GM23248 (cell line): ENCODE data around the gene LUZP4. TPM values are rescaled to one million over a fixed set of nuclear protein-coding genes. Genes with fewer than 3 reads are reported as not detected.

ENCODE experiments used
- DNase-seq: peaks from one replicate; pipeline ENCODE4 v3.0.0-alpha.2; 2015
- H2AFZ ChIP-seq: fragments of 200-600 bp; sonication (generic); 2 replicates; pipeline ENCODE4 v1.6.1; 2016; ENCODE audit warnings: antibody characterized with exemption
- H3F3A ChIP-seq: fragments of 200-600 bp; sonication (generic); 2 replicates; pipeline ENCODE4 v1.6.1; 2016; ENCODE audit warnings: mild to moderate bottlenecking, antibody characterized with exemption, mixed run types; ENCODE audit not compliant: insufficient read depth
- H3K27ac ChIP-seq: fragments of 200-600 bp; sonication (generic); 2 replicates; pipeline ENCODE4 v1.5.1; 2016; ENCODE audit warnings: mild to moderate bottlenecking
- H3K27me3 ChIP-seq: fragments of 200-600 bp; sonication (generic); replicated peaks from 2 replicates; pipeline ENCODE4 v1.6.1; 2016; ENCODE audit warnings: mild to moderate bottlenecking; ENCODE audit not compliant: insufficient read depth
- H3K36me3 ChIP-seq: fragments of 200-600 bp; sonication (generic); 2 replicates; pipeline ENCODE4 v1.6.1; 2016; ENCODE audit warnings: low read depth, mild to moderate bottlenecking
- H3K4me1 ChIP-seq: fragments of 200-600 bp; sonication (generic); 2 replicates; pipeline ENCODE4 v1.6.1; 2016; ENCODE audit warnings: mild to moderate bottlenecking; ENCODE audit not compliant: insufficient read depth
- H3K4me2 ChIP-seq: fragments of 200-600 bp; sonication (generic); one replicate; pipeline ENCODE4 v1.6.1; 2016; ENCODE audit warnings: mild to moderate bottlenecking; ENCODE audit not compliant: unreplicated experiment
- H3K4me3 ChIP-seq: fragments of 200-600 bp; sonication (generic); 2 replicates; pipeline ENCODE4 v1.5.1; 2016; ENCODE audit warnings: mild to moderate bottlenecking
- H3K79me2 ChIP-seq: fragments of 200-600 bp; sonication (generic); 2 replicates; pipeline ENCODE4 v1.6.1; 2016; ENCODE audit warnings: mild to moderate bottlenecking; ENCODE audit not compliant: insufficient read depth
- H3K9ac ChIP-seq: fragments of 200-600 bp; sonication (generic); 2 replicates; pipeline ENCODE4 v1.6.1; 2016; ENCODE audit warnings: mild to moderate bottlenecking
- H3K9me2 ChIP-seq: fragments of 200-600 bp; sonication (generic); 2 replicates; pipeline ENCODE4 v1.6.1; 2016; ENCODE audit warnings: mixed run types, mild to moderate bottlenecking, moderate library complexity; ENCODE audit not compliant: insufficient read depth
- H3K9me3 ChIP-seq: fragments of 200-600 bp; sonication (generic); one replicate; pipeline ENCODE4 v1.6.1; 2017; ENCODE audit warnings: low read depth
- H4K20me1 ChIP-seq: fragments of 200-600 bp; sonication (generic); 2 replicates; pipeline ENCODE4 v1.6.0; 2016; ENCODE audit not compliant: insufficient read depth
- EZH2 ChIP-seq: fragments of 200-600 bp; sonication (generic); IDR thresholded peaks from 2 replicates; pipeline ENCODE4 v1.6.1; 2018; ENCODE audit warnings: antibody characterized with exemption, mild to moderate bottlenecking; ENCODE audit not compliant: insufficient read depth, poor library complexity, severe bottlenecking
- EZH2phosphoT487 ChIP-seq: fragments of 200-600 bp; sonication (generic); IDR thresholded peaks from 2 replicates; pipeline ENCODE4 v1.6.1; 2018; ENCODE audit warnings: antibody characterized with exemption, moderate library complexity, mild to moderate bottlenecking, low read depth; ENCODE audit not compliant: insufficient read depth
- WGBS, 2 experiments: methylation state at CpG; one replicate each; pipeline ENCODE4 v1.1.6; 2015 to 2017; ENCODE audit warnings: low lambda C conversion rate in 2 of 2, low coverage in 1 of 2; ENCODE audit errors: missing lambda C conversion rate in 2 of 2; 5-methylcytosine and 5-hydroxymethylcytosine counted together
- in situ Hi-C: fragments of 300-500 bp; cut with MboI; formaldehyde crosslinking; loops from 2 replicates; pipeline ENCODE4 v1.15.0; 2020
- polyA plus RNA-seq: library from polyadenylated mRNA; unstranded; fragments of >200 nt; fragmentation: Nextera tagmentation; extraction: Ambion mirVana; gene quantifications from 2 replicates; pipeline ENCODE4 v1.2.1, GENCODE V29; 2016
- total RNA-seq: library from RNA; depleted of rRNA; stranded (reverse); fragments of >200 nt; shearing (Covaris generic); gene quantifications from 2 replicates; pipeline ENCODE4 v1.2.3, GENCODE V29; 2014

The LUZP4 gene
- total and polyA plus RNA-seq, 2 experiments from 2014 or later, result not detected

DNA sequence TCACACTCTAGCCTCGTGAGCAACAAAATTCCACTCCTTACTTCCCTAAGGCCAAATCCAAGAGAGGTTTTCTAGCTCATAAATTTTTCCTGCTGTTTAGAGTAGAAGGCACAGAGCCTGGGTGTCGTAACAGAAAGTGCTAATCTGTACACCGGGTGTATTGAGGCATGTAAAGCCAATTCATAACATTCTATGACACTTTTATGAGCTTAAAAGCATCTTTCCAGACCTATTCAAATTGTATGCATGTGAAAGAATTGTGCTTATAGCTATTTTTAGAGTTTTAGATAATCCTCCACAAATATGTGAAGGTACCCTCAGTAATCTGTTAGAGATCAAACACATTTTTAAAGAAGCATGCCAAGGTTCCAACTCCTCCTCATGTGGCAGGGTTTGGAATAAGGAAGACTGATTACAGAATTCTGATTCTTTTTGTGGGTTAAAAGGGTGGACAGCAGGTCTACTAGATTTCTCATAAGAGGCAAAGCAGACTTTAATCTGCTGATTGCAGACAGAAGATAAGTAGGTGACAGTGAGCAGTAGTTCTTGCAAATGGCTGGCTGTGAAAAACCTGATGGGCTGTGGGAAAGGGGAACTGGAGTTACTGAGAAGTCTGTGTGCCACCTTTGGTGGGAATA, 30.2 kb upstream of the LUZP4 start:
- Histone ChIP-seq H3K27ac (no peak overlapping the region), H3K4me3 (no peak overlapping the region), H3F3A (no peaks in the 10 kb centered on the region), H3K27me3 (no peaks in the 10 kb centered on the region), H4K20me1 (no peaks in the 10 kb centered on the region), H3K9me2 (no peaks in the 10 kb centered on the region), H3K9me3 (no peaks in the 10 kb centered on the region), H3K9ac (no peak overlapping the region), H3K79me2 (no peaks in the 10 kb centered on the region), H3K4me1 (no peaks in the 10 kb centered on the region), H2AFZ (no peak overlapping the region), H3K4me2 (no peak overlapping the region), H3K36me3 (no peaks in the 10 kb centered on the region)
- in situ Hi-C loops, result no loop called here
- WGBS, 2 experiments, result 25 to 31% methylated on average over 3 of the region's 3 CpGs
- TF ChIP-seq EZH2 (no peak), EZH2phosphoT487 (no peak)
- DNase-seq, result peak; percentile 2

DNA sequence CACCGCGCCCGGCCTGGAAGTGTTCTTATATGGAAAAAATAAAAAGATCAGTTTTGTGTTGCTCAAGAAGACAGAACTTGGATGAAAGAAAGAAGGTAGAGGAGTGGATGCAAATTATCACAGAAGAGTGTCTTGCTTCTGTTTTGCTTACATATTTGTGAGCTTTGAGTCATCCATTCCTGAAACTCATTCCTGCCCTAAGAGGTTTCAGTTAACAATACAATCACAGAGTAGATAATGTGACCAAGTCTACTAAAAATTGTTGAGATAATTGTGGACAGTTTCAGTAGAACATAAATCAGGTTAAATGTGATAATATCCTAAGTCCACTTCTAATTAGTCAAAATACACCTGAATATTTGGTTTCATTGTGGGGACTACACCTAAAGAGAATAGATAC, 29.2 kb upstream of the LUZP4 start:
- H3K27ac ChIP-seq, result no peak overlapping the region
- no peaks in the 10 kb centered on the region for H3K36me3 ChIP-seq
- H3K27me3 ChIP-seq, result no peaks in the 10 kb centered on the region
- no peaks in the 10 kb centered on the region for H3K79me2 ChIP-seq
- H3K4me2 ChIP-seq, result no peak overlapping the region
- no peaks in the 10 kb centered on the region for H3K4me1 ChIP-seq
- H3F3A ChIP-seq, result no peaks in the 10 kb centered on the region
- H2AFZ ChIP-seq, result no peak overlapping the region
- no peaks in the 10 kb centered on the region for H3K9me3 ChIP-seq
- in situ Hi-C loops, result no loop called here
- H3K9ac ChIP-seq, result no peak overlapping the region
- no peak for TF ChIP-seq EZH2phosphoT487
- no peak for TF ChIP-seq EZH2
- no peak overlapping the region for H3K4me3 ChIP-seq
- no peaks in the 10 kb centered on the region for H4K20me1 ChIP-seq
- DNase-seq, result peak; percentile 35
- H3K9me2 ChIP-seq, result no peaks in the 10 kb centered on the region
- 92 to 96% methylated on average over 3 of the region's 3 CpGs for WGBS, 2 experiments

DNA sequence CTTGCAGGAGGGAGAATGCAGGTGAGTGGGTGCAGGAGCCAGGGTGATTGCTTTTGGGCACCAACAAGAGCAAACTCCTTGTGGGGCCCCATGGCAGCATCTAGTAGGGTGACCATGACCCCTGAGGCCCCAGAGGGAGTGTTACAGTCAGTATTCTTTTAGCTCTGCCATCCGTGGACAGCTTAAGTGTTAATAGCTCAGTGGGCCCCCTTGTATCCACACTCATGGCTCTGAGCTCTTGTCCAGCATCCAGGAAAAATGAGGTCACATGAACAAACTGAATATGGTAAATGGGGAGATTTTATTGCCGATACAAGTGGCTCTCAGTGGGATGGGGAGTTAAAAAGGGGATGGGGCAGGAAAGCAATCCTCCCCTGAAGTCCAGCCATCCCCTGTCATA, 28.4 kb upstream of the LUZP4 start:
- H3K27ac ChIP-seq, result no peak overlapping the region
- 40 to 48% methylated on average over 2 of the region's 2 CpGs for WGBS, 2 experiments
- no peak overlapping the region for H3K4me3 ChIP-seq
- H3F3A ChIP-seq, result no peaks in the 10 kb centered on the region
- no peaks in the 10 kb centered on the region for H3K9me2 ChIP-seq
- no peak for TF ChIP-seq EZH2
- no peak for TF ChIP-seq EZH2phosphoT487
- H3K36me3 ChIP-seq, result no peaks in the 10 kb centered on the region
- no peaks in the 10 kb centered on the region for H3K9me3 ChIP-seq
- no peak overlapping the region for H3K9ac ChIP-seq
- DNase-seq, result no peak
- no peaks in the 10 kb centered on the region for H3K4me1 ChIP-seq
- in situ Hi-C loops, result no loop called here
- no peaks in the 10 kb centered on the region for H3K79me2 ChIP-seq
- H4K20me1 ChIP-seq, result no peaks in the 10 kb centered on the region
- no peak overlapping the region for H3K4me2 ChIP-seq
- H3K27me3 ChIP-seq, result no peaks in the 10 kb centered on the region
- H2AFZ ChIP-seq, result no peak overlapping the region

DNA sequence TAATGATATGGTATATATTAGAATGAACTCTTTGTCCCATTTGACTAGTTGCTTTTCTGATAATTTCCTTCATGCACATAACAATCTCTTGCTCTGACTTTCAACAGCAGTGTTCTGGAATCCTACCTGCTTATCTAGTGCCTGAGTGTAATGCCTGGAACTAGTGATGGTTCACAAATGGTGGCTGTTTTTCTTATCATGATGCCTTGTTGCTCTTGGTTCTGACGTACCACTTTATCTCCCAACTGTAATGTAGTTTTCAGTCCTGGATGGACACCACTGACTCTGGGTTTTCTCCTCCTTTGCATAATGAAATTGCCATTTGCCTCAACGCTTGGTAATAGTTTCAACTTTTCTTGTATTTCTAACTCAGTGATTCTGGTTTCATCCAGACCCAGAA, 25.5 kb upstream of the LUZP4 start:
- no peak overlapping the region for H2AFZ ChIP-seq
- H4K20me1 ChIP-seq, result no peaks in the 10 kb centered on the region
- no peaks in the 10 kb centered on the region for H3K79me2 ChIP-seq
- no peak overlapping the region for H3K4me2 ChIP-seq
- H3K9me3 ChIP-seq, result no peaks in the 10 kb centered on the region
- TF ChIP-seq EZH2 (no peak), EZH2phosphoT487 (no peak)
- H3K27me3 ChIP-seq, result no peaks in the 10 kb centered on the region
- in situ Hi-C loops, result no loop called here
- H3K27ac ChIP-seq, result no peak overlapping the region
- H3K36me3 ChIP-seq, result no peaks in the 10 kb centered on the region
- no peak overlapping the region for H3K9ac ChIP-seq
- no peaks in the 10 kb centered on the region for H3K4me1 ChIP-seq
- H3F3A ChIP-seq, result no peaks in the 10 kb centered on the region
- DNase-seq, result no peak
- no peak overlapping the region for H3K4me3 ChIP-seq
- H3K9me2 ChIP-seq, result no peaks in the 10 kb centered on the region
- 89 to 91% methylated on average over 2 of the region's 2 CpGs for WGBS, 2 experiments

DNA sequence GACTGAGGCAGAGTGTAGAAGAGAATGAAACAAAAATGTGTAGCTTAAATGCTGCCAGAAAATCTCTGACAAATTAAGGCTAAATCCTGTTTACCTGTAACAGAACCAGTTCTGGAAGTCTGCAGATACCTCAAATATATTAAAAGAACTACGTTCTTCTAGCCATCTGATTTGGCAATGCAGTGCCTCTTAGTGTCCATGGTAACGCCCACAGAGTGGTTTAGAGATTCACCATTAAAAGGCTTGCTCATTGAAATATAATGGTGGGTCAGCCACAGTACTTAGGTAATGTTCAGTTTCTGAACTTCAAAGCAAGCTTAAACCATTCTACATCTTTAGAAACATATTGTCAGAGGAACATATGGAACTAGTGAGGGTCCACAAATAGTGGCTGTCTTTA, 23.2 kb upstream of the LUZP4 start:
- no peaks in the 10 kb centered on the region for H3K79me2 ChIP-seq
- WGBS, 2 experiments, result 45 to 50% methylated on average over 2 of the region's 2 CpGs
- no peaks in the 10 kb centered on the region for H3K9me2 ChIP-seq
- H3K9me3 ChIP-seq, result no peaks in the 10 kb centered on the region
- H3K36me3 ChIP-seq, result no peaks in the 10 kb centered on the region
- H3K4me2 ChIP-seq, result no peak overlapping the region
- no peaks in the 10 kb centered on the region for H4K20me1 ChIP-seq
- H3F3A ChIP-seq, result no peaks in the 10 kb centered on the region
- H3K9ac ChIP-seq, result no peak overlapping the region
- no peak overlapping the region for H3K4me3 ChIP-seq
- H3K4me1 ChIP-seq, result no peaks in the 10 kb centered on the region
- H2AFZ ChIP-seq, result no peak overlapping the region
- H3K27me3 ChIP-seq, result no peaks in the 10 kb centered on the region
- TF ChIP-seq EZH2 (no peak), EZH2phosphoT487 (no peak)
- no peak overlapping the region for H3K27ac ChIP-seq
- in situ Hi-C loops, result no loop called here
- peak; percentile 29 for DNase-seq
